SU-DHL-6 (cell line): Measurements from ENCODE around the gene RGS7.

ENCODE experiments used
- H2AFZ ChIP-seq: fragments of 200-600 bp; sonication (generic); 2 replicates; pipeline ENCODE4 v1.6.1; 2014; ENCODE audit warnings: low read depth, mild to moderate bottlenecking, moderate library complexity, mixed read lengths, antibody characterized with exemption, low read length; ENCODE audit not compliant: severe bottlenecking
- H3F3A ChIP-seq: fragments of 200-600 bp; shearing (Covaris generic); 2 replicates; pipeline ENCODE4 v1.6.0; 2016; ENCODE audit warnings: antibody characterized with exemption, mild to moderate bottlenecking; ENCODE audit not compliant: insufficient read depth
- H3K27ac ChIP-seq: fragments of 200-600 bp; sonication (generic); 2 replicates; pipeline ENCODE4 v1.5.1; 2016; ENCODE audit warnings: low read depth, mild to moderate bottlenecking, low read length, moderate library complexity, mixed read lengths
- H3K27me3 ChIP-seq: fragments of 200-600 bp; sonication (generic), shearing (Covaris generic); 2 replicates; pipeline ENCODE4 v1.6.0; 2014; ENCODE audit warnings: mild to moderate bottlenecking, low read length
- H3K36me3 ChIP-seq: fragments of 200-600 bp; sonication (generic); 2 replicates; pipeline ENCODE4 v1.6.1; 2014; ENCODE audit warnings: mild to moderate bottlenecking, low read length, mixed read lengths
- H3K4me2 ChIP-seq: fragments of 300-600, 200-600 bp; shearing (Covaris generic), sonication (generic); 2 replicates; pipeline ENCODE4 v1.6.0; 2014; ENCODE audit warnings: low read length, low read depth, mild to moderate bottlenecking; ENCODE audit not compliant: poor library complexity, severe bottlenecking
- H3K4me3 ChIP-seq: fragments of 200-600 bp; sonication (generic); 2 replicates; pipeline ENCODE4 v1.5.1; 2014; ENCODE audit warnings: antibody characterized with exemption, low read length, mild to moderate bottlenecking, mixed read lengths; ENCODE audit not compliant: insufficient read depth, poor library complexity, severe bottlenecking
- H3K79me2 ChIP-seq: fragments of 200-600 bp; sonication (generic); 2 replicates; pipeline ENCODE4 v1.6.1; 2014; ENCODE audit warnings: mild to moderate bottlenecking, low read length, moderate library complexity; ENCODE audit not compliant: insufficient read depth
- H3K9ac ChIP-seq: fragments of 200-600 bp; sonication (generic); 2 replicates; pipeline ENCODE4 v1.7.0; 2014; ENCODE audit warnings: mild to moderate bottlenecking, low read length
- H3K9me2 ChIP-seq: fragments of 200-600 bp; sonication (generic); replicated peaks from 2 replicates; pipeline ENCODE4 v1.6.1; 2014; ENCODE audit warnings: low read length; ENCODE audit not compliant: insufficient read depth
- H3K9me3 ChIP-seq: fragments of 200-600 bp; sonication (generic); 2 replicates; pipeline ENCODE4 v1.6.1; 2014; ENCODE audit warnings: low read length, mixed read lengths; ENCODE audit not compliant: insufficient read depth
- H4K20me1 ChIP-seq: fragments of 200-600 bp; sonication (generic); 2 replicates; pipeline ENCODE4 v1.6.1; 2014; ENCODE audit warnings: low read depth, mild to moderate bottlenecking, antibody characterized with exemption, low read length, moderate library complexity, mixed read lengths
- CTCF ChIP-seq: fragments of 200-600 bp; sonication (generic); IDR thresholded peaks from one replicate; pipeline ENCODE4 v1.5.1; 2017; ENCODE audit warnings: antibody characterized with exemption, mild to moderate bottlenecking, low read length, moderate library complexity; ENCODE audit not compliant: insufficient read depth, poor library complexity, severe bottlenecking
- EZH2phosphoT487 ChIP-seq: fragments of 200-600 bp; sonication (generic), shearing (Covaris generic); conservative IDR thresholded peaks from 2 replicates; pipeline ENCODE4 v1.6.1; 2018; ENCODE audit warnings: mild to moderate bottlenecking, antibody characterized with exemption, low read length, moderate library complexity, mixed read lengths

RGS7 gene

GRCh38 chr1:241157435-241157834, 199.6 kb downstream of the RGS7 start:
- Histone ChIP-seq H3F3A (no peaks in the 10 kb centered on the region), H3K27ac (no peak overlapping the region), H2AFZ (no peak overlapping the region), H3K9ac (no peak overlapping the region), H3K4me2 (no peak overlapping the region), H3K27me3 (no peaks in the 10 kb centered on the region), H4K20me1 (no peaks in the 10 kb centered on the region), H3K36me3 (no peaks in the 10 kb centered on the region), H3K9me3 (no peaks in the 10 kb centered on the region), H3K79me2 (no peaks in the 10 kb centered on the region), H3K9me2 (no peaks in the 10 kb centered on the region), H3K4me3 (no peak overlapping the region)
- TF ChIP-seq EZH2phosphoT487 (no peak), CTCF (no peak)

- no peaks in the 10 kb centered on the region for H3F3A ChIP-seq
- H3K9ac ChIP-seq: no peak overlapping the region
- TF ChIP-seq EZH2phosphoT487 (no peak), CTCF (no peak)
- H3K27me3 ChIP-seq: no peaks in the 10 kb centered on the region
- H4K20me1 ChIP-seq: no peaks in the 10 kb centered on the region
- no peak overlapping the region for H3K27ac ChIP-seq
- no peak overlapping the region for H2AFZ ChIP-seq
- H3K9me2 ChIP-seq: no peaks in the 10 kb centered on the region
- H3K4me3 ChIP-seq: no peak overlapping the region
- no peaks in the 10 kb centered on the region for H3K79me2 ChIP-seq
- no peak overlapping the region for H3K4me2 ChIP-seq
- no peaks in the 10 kb centered on the region for H3K36me3 ChIP-seq
- H3K9me3 ChIP-seq: no peaks in the 10 kb centered on the region
Observed at GRCh38 chr1:241156231-241156965, 200.6 kb downstream of the RGS7 start.

GRCh38 chr1:241145881-241146280, 211.1 kb downstream of the RGS7 start:
- Histone ChIP-seq H3K9me2 (no peaks in the 10 kb centered on the region; the same call in 1 of the 2 replicates), H3K27me3 (no peaks in the 10 kb centered on the region), H3K9me3 (no peaks in the 10 kb centered on the region), H4K20me1 (no peaks in the 10 kb centered on the region), H3K4me2 (no peak overlapping the region), H2AFZ (no peak overlapping the region), H3K27ac (no peak overlapping the region), H3F3A (no peaks in the 10 kb centered on the region), H3K79me2 (no peaks in the 10 kb centered on the region), H3K9ac (no peak overlapping the region), H3K4me3 (no peak overlapping the region), H3K36me3 (no peaks in the 10 kb centered on the region)
- TF ChIP-seq EZH2phosphoT487 (no peak), CTCF (no peak)
